ENCODE results near the gene ABO.
"Not testable (repeated sequence)": the region's sequence is repeated elsewhere in the genome, so short reads cannot be mapped to it uniquely, and the experiment has no call there.

The ABO gene

GRCh38 chr9:133275105-133276000 is at the start of gene ABO:
Gene ABO, minus strand, starts transcription at chr9:133275201.
- no peak for DNase-seq (ENCODE audit: low read depth)

- no peak for DNase-seq (ENCODE audit: low read depth)
These were observed 49.1 kb upstream of the ABO start for GRCh38 chr9:133323991-133324703.

DNA sequence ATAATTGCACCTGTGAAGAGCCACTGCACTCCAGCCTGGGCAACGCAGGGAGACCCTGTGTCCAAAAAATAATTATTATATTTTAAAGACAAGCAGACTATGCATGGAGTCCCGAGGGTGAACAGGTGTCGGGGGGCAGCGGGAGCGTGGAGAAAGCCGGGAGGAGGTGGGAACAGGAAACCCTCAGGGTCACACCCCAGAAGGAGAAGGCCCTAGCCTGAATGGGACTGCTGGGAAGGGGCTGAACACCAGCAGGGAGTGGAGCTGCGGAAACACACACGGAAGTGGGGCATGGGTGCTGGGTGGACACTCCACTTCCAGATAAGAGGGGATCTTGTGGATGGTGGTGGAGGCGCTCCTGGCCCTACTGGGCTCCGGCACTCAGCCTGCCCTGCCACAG is 48.2 kb upstream of the ABO start:
- no peak for DNase-seq (ENCODE audit: low read depth)

- no peak for DNase-seq (ENCODE audit: low read depth)
These were observed 47.7 kb upstream of the ABO start for GRCh38 chr9:133322701-133323100.

DNA sequence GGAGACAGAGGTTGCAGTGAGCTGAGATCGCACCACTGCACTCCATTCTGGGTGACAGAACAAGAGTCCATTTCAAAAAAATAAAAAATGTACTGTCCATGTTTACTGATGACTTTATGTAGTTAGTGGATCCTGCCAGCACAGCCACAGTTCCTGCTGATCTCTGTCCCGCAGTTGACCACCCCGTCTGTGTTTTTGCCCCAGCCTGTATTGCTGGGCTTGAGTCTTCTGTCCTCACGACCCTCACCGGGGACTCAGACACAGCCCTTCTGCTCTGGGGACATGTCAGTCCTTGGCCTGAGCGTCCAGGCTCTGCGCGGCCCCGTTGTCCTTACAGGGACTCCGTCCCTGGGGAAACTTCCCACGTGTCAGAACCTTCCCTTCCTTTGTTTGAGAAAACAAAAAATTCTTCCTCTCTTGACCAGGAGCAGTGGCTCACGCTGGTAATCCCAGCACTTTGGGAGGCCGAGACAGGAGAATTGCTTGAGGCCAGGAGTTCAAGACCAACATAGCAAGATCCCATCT is 46.5 kb upstream of the ABO start:
- no peak for DNase-seq (ENCODE audit: low read depth)

- no peak for DNase-seq (ENCODE audit: low read depth)
These were observed 45.5 kb upstream of the ABO start for GRCh38 chr9:133320421-133320881.

- not testable (repeated sequence) for DNase-seq (ENCODE audit: low read depth)
These were observed 42.5 kb upstream of the ABO start for GRCh38 chr9:133317551-133317950.

DNA sequence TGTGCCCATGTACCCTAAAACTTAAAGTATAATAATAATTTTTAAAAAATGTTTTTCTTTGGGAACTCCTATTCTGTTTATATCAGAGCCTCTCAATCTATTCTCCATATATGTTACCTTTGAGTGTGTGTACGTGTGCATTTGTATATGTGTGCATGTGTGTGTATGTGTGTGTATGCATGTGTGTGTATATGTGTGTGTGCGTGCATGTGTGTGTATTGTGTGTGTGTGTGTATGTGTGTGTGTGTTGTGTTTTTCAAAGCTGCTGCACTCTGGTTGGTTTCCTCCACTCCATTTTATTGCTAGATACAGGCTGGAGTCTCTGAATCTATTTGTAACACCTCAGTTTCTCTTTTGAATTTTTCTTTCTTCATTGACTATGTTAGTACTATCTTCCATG is 41.0 kb upstream of the ABO start:
- DNase-seq (ENCODE audit: low read depth), result no peak

- DNase-seq (ENCODE audit: low read depth), result no peak
These were observed 34.6 kb upstream of the ABO start for GRCh38 chr9:133309608-133310007.

DNA sequence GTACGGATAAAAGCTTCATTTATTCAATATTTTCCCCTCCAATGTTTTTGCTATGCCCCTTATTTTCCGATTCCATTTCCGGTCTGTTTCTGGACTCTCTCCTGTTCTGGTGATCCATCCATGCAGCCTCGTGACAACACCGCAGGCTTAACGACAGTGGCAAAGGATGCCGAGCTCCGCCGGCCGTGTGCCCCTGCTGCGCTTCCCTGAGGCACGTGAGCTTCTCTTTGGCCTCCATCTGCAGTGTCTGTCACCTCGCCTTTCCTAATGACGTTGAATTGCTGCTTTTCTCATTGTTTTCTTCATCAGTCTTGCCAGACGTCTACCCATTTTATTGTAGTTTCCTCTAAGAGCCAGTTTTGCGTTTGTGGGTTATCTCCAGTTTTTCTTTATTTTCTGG is 32.3 kb upstream of the ABO start:
- no peak for DNase-seq (ENCODE audit: low read depth)

- no peak for DNase-seq (ENCODE audit: low read depth)
These were observed 31.5 kb upstream of the ABO start for GRCh38 chr9:133306242-133307204.

GRCh38 chr9:133305731-133306130 is 30.7 kb upstream of the ABO start:
- no peak for DNase-seq (ENCODE audit: low read depth)

GRCh38 chr9:133304477-133305377 is 29.7 kb upstream of the ABO start:
- DNase-seq (ENCODE audit: low read depth), result no peak

DNA sequence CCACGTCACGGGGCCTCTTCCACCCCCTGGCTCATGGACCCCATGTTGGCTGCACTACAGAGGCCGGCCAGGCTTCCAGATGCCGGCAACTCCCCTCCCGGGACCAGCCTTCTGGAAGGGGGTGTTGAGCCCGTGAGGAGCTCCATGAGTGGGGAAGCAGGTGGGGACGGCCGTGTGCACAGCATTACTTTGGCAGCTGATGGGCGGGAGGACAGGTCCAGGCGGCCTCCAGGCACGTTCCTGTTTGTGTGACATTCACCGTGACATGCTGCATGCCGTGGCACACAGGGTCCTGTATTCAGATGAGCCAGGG is 29.1 kb upstream of the ABO start:
- DNase-seq (ENCODE audit: low read depth), result no peak

DNA sequence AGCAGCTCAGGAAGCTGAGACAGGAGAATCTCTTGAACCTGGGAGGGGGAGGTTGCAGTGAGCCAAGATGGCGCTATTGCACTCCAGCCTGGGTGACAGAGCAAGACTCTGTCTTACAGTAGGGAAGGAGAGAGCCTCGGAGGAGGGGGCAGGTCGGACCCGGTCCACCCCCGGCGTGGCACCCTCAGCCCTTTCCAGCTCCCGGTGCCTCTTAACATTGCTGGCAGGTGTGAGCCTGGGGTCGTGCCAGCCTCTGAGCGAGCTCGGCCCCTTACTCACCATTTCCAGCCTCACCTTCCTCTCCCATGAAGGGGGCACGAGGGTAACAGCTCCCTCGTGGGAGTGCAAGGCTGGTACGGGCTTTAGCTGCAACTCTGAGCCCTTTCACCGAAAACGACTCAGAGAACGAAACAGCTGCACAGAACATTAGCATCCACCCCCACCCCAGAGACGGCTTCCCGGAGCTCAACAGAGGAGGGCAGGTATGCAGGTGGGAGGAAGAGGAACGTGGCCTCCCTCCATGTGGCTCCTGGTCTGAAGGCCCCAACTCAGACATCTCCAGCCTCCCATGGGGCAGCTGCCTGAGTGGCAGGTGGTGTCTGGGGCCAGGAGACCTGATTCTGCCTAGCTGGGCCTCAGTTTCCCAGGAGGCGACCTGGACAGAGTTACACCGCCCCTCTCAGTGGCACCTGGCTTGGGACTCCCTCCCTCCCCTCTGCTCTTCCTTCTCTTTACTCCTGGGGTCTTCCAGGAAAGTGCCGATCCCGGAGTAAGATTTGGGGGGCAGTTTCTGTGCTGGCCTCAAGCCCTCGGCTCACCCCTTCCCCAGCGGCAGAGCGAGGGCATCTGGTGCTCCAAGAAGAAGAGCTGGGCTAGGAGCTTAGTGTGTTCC is 28.5 kb upstream of the ABO start:
- no peak for DNase-seq (ENCODE audit: low read depth)

DNA sequence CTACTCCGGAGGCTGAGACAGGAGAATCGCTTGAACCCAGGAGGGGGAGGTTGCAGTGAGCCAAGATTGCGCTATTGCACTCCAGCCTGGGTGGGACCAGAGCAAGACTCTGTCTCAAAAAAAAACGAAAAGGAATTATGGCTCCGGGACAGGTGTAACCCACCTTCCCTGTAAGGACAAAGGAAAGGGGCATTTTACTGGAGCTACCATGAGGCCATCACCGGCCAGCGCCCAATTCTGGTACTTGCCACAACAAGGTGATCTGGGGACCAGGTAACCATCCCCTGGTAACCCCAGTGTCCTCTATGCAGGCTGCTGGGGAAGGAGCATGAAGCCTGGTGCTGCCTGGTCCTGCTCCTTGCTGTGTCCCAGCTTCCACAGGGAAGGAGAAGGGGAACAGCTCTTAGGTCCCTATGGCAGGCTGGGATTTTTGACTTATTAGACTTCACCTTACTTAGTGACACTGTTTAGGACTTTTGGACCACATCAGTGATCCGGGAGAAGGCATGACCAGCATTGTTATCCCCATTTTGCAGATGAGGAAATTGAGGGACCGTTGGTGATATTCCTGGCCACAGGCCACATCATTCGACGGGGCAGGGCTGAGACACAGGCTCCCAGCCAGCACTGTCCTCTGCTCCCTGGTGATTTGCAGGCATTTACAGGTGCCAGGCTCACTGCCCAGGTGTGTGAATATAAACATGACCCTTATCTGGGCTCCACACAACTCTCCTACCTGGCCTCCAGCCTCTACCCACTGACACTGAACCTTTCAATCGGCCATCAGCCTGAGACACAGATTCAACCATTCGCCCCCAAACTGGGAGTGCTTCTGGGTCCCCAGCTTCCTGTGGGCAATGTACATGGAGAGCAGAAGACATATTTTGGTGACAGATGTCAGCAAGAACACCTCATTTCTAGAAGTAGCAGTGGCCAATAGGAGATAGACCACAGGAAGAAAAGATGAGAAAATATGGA is 26.5 kb upstream of the ABO start:
- no peak for DNase-seq (ENCODE audit: low read depth)

- DNase-seq (ENCODE audit: low read depth), result not testable (repeated sequence)
These were observed 25.0 kb upstream of the ABO start for GRCh38 chr9:133299996-133300395.

DNA sequence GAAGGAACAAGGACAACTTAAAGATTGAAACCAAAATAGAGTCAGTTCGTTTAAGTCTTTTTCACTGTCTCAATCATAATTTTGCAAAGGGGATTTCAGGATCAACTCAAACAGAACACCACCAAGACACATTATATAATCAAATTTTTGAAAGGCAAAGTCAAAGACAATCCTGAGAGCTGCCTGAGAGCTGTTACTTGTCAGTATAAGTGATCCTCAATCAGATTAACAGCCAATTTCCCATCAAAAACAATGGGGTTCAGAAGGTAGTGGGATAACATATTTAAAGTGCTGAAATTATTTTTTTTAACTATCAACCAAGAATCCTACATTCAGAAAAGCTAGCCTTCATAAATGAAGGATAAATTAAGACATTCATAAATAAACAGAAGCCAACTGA is 19.3 kb upstream of the ABO start:
- no peak for DNase-seq (ENCODE audit: low read depth)
